Endodermal cell (in vitro differentiated cells): ENCODE results near the gene DENND1A. TPM values are rescaled to one million over a fixed set of nuclear protein-coding genes. Genes with fewer than 3 reads are reported as not detected.

Source experiments
- DNase-seq: peaks from one replicate; pipeline ENCODE4 v3.0.0-alpha.2; 2017
- H3K27ac ChIP-seq: 2 replicates; pipeline ENCODE4 v1.5.1; 2013; ENCODE audit warnings: mild to moderate bottlenecking, low read depth, low read length, moderate library complexity
- H3K27me3 ChIP-seq: 2 replicates; pipeline ENCODE4 v1.6.1; 2013; ENCODE audit warnings: mild to moderate bottlenecking, low read length, moderate library complexity; ENCODE audit not compliant: insufficient read depth, control insufficient read depth, poor library complexity, severe bottlenecking
- H3K36me3 ChIP-seq: 2 replicates; pipeline ENCODE4 v1.7.0; 2013; ENCODE audit warnings: mild to moderate bottlenecking, low read length, moderate library complexity; ENCODE audit not compliant: control insufficient read depth, insufficient read depth
- H3K4me1 ChIP-seq: one replicate; pipeline ENCODE4 v1.7.0; 2013; ENCODE audit warnings: low read length; ENCODE audit not compliant: control insufficient read depth, insufficient read depth
- H3K4me3 ChIP-seq: 2 replicates; pipeline ENCODE4 v1.5.1; 2013; ENCODE audit warnings: mild to moderate bottlenecking, low read length, moderate library complexity
- H3K9ac ChIP-seq: 2 replicates; pipeline ENCODE4 v1.6.1; 2013; ENCODE audit warnings: mild to moderate bottlenecking, low read length, moderate library complexity; ENCODE audit not compliant: poor library complexity, severe bottlenecking; ENCODE audit errors: extremely low read depth
- H3K9me3 ChIP-seq: 2 replicates; pipeline ENCODE4 v1.6.1; 2013; ENCODE audit warnings: mild to moderate bottlenecking, low read length, moderate library complexity; ENCODE audit not compliant: control insufficient read depth
- H3K27ac Mint-ChIP-seq: 2 replicates; pipeline ENCODE4 v1.8.0; 2020; ENCODE audit warnings: mixed read lengths
- H3K27me3 Mint-ChIP-seq: 2 replicates; pipeline ENCODE4 v1.8.0; 2021; ENCODE audit warnings: mild to moderate bottlenecking, mixed read lengths; ENCODE audit not compliant: insufficient read depth
- H3K36me3 Mint-ChIP-seq: 2 replicates; pipeline ENCODE4 v1.8.0; 2020; ENCODE audit warnings: low read depth, mixed read lengths
- H3K4me1 Mint-ChIP-seq: 2 replicates; pipeline ENCODE4 v1.8.0; 2020; ENCODE audit warnings: mixed read lengths
- H3K4me3 Mint-ChIP-seq: 2 replicates; pipeline ENCODE4 v1.8.0; 2020; ENCODE audit warnings: mild to moderate bottlenecking, moderate library complexity, mixed read lengths
- H3K9me3 Mint-ChIP-seq: 2 replicates; pipeline ENCODE4 v1.8.0; 2020; ENCODE audit warnings: mild to moderate bottlenecking, mixed read lengths
- WGBS, 2 experiments: methylation state at CpG; one replicate each; pipeline versions ENCODE4 v1.1.5 to v1.1.7; 2013; ENCODE audit warnings: missing lambda C conversion rate in 2 of 2, mixed read lengths in 1 of 2; ENCODE audit not compliant: insufficient coverage in 1 of 2, insufficient read length in 1 of 2; 5-methylcytosine and 5-hydroxymethylcytosine counted together
- total RNA-seq, 2 donors: library from RNA; stranded (reverse); fragmentation: NEBNext Ultra II Directional in 1 of 2; extraction: Animal tissue kit (Norgen Biotek cat#: 25700) in 1 of 2; gene quantifications; 2 replicates in 1 of 2; 3 replicates in 1 of 2; pipeline ENCODE4 v1.2.1, GENCODE V29; 2021
- TF ChIP-seq, protein P1 (sequence below): fragments of 200-600 bp; sonication (generic); conservative IDR thresholded peaks from 2 replicates; pipeline ENCODE4 v1.5.0; 2021; ENCODE audit warnings: antibody characterized with exemption, mild to moderate bottlenecking

Gene DENND1A
- total RNA-seq, 2 donors from 2014 or later, result 29.5 to 38.4 TPM

DNA sequence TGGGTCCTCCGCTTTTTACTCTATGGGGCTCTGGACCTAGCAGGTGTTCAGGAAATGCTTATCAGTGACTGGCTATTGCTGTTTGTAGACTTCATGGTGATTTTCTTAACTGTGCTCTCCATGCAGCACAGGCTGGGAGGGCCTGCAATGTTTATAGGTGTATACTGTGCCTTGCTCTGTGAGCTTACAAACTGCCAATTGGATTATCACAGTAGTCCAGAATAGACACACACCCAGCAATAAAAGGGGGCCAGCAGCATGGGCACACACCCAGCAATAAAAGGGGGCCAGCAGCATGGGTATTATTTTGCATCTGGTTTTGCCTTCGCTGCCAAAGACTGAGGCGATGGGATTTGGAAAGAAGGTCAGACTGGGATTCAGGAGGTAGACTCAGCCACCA, 473.9 kb downstream of the DENND1A start:
- TF ChIP-seq, protein P1, sequence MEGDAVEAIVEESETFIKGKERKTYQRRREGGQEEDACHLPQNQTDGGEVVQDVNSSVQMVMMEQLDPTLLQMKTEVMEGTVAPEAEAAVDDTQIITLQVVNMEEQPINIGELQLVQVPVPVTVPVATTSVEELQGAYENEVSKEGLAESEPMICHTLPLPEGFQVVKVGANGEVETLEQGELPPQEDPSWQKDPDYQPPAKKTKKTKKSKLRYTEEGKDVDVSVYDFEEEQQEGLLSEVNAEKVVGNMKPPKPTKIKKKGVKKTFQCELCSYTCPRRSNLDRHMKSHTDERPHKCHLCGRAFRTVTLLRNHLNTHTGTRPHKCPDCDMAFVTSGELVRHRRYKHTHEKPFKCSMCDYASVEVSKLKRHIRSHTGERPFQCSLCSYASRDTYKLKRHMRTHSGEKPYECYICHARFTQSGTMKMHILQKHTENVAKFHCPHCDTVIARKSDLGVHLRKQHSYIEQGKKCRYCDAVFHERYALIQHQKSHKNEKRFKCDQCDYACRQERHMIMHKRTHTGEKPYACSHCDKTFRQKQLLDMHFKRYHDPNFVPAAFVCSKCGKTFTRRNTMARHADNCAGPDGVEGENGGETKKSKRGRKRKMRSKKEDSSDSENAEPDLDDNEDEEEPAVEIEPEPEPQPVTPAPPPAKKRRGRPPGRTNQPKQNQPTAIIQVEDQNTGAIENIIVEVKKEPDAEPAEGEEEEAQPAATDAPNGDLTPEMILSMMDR, result no peak
- no peaks in the 10 kb centered on the region for H3K36me3 ChIP-seq
- no peak overlapping the region for H3K27ac ChIP-seq
- H3K36me3 Mint-ChIP-seq, result peaks cover 10% of the 10 kb centered on the region
- H3K9me3 Mint-ChIP-seq, result no peaks in the 10 kb centered on the region
- no peaks in the 10 kb centered on the region for H3K4me1 Mint-ChIP-seq
- WGBS, 2 experiments, result 96 to 100% methylated on average over 2 to 3 of the region's 3 CpGs
- no peaks in the 10 kb centered on the region for H3K4me1 ChIP-seq
- H3K9me3 ChIP-seq, result no peaks in the 10 kb centered on the region
- no peaks in the 10 kb centered on the region for H3K27me3 ChIP-seq
- no peak overlapping the region for H3K9ac ChIP-seq
- DNase-seq, result no peak
- no peak overlapping the region for H3K27ac Mint-ChIP-seq
- no peak overlapping the region for H3K4me3 ChIP-seq
- no peak overlapping the region for H3K4me3 Mint-ChIP-seq
- no peaks in the 10 kb centered on the region for H3K27me3 Mint-ChIP-seq

DNA sequence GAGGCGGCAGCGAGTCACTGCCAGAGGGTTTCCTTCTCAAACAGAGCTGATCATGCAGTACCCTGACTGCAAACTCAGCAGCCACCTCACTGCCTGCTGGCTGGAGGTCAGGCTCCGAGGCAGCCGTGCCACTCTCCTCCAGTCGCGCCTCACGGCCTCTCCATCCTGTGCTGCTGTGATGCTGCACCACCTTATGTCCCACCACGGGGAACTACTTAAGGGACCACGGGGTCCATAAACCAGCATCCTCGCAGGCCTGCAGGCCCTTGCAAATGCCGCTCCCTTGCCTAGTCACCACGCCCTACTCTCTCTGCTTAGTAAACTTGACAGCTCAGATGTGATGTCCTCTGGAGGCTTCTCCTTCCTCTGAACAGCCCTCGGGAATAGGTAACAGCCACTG, 474.7 kb downstream of the DENND1A start:
- Mint-ChIP-seq H3K36me3 (peaks cover 10% of the 10 kb centered on the region), H3K9me3 (no peaks in the 10 kb centered on the region), H3K27me3 (no peaks in the 10 kb centered on the region), H3K4me1 (no peaks in the 10 kb centered on the region), H3K27ac (no peak overlapping the region), H3K4me3 (no peak overlapping the region)
- H3K9me3 ChIP-seq, result no peaks in the 10 kb centered on the region
- H3K4me3 ChIP-seq, result no peak overlapping the region
- DNase-seq, result no peak
- no peaks in the 10 kb centered on the region for H3K27me3 ChIP-seq
- 93 to 97% methylated on average over 13 of the region's 13 CpGs for WGBS, 2 experiments
- H3K9ac ChIP-seq, result no peak overlapping the region
- TF ChIP-seq, protein P1, result no peak
- H3K4me1 ChIP-seq, result no peaks in the 10 kb centered on the region
- no peak overlapping the region for H3K27ac ChIP-seq
- H3K36me3 ChIP-seq, result no peaks in the 10 kb centered on the region

DNA sequence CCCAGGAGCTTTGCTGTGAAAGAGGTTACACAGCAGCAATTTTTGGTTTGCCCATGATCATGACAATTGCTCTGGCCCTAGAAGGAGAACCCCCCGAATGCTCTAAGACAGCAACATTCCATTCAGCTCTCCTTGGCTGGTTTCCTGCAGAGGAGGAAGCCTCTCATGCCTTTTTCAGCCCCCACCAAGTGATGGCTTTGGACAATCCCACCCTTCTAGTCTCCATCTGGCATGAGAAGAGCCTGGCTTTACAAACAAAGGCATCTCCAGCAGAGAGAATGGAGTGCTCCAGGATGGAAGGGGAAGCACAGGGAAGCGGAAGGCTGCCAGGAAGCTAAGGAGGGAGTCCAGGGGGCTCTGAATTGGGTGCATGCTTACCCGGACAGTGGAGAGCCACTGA, 475.6 kb downstream of the DENND1A start:
- H3K9me3 ChIP-seq, result no peaks in the 10 kb centered on the region
- Mint-ChIP-seq H3K36me3 (peaks cover 10% of the 10 kb centered on the region), H3K4me1 (no peaks in the 10 kb centered on the region), H3K27ac (no peak overlapping the region), H3K9me3 (no peaks in the 10 kb centered on the region), H3K4me3 (no peak overlapping the region), H3K27me3 (no peaks in the 10 kb centered on the region)
- DNase-seq, result no peak
- H3K27ac ChIP-seq, result no peak overlapping the region
- H3K4me1 ChIP-seq, result no peaks in the 10 kb centered on the region
- H3K4me3 ChIP-seq, result no peak overlapping the region
- no peak overlapping the region for H3K9ac ChIP-seq
- 84 to 93% methylated on average over 3 of the region's 3 CpGs for WGBS, 2 experiments
- no peaks in the 10 kb centered on the region for H3K36me3 ChIP-seq
- no peaks in the 10 kb centered on the region for H3K27me3 ChIP-seq
- TF ChIP-seq, protein P1, result no peak
